Measurements from ENCODE around the gene HABP2. TPM values are rescaled to one million over a fixed set of nuclear protein-coding genes. Genes with fewer than 3 reads are reported as not detected.

Gene HABP2
- total RNA-seq, 2 donors from 2014 or later = not detected

GRCh38 chr10:113583571-113583970 is 30.7 kb downstream of the HABP2 start:
- intact Hi-C loops (cut with DNase I) = no loop called here
- DNase-seq = no peak
- ATAC-seq = no peak

- ATAC-seq = peak in 1 of 2 donors; percentile 26
- intact Hi-C loops (cut with DNase I) = no loop called here
- DNase-seq = no peak
Observed at GRCh38 chr10:113585949-113586348, 33.1 kb downstream of the HABP2 start.

GRCh38 chr10:113589201-113589770 is 36.4 kb downstream of the HABP2 start:
- ATAC-seq (no peak), DNase-seq (no peak)
- intact Hi-C loops (cut with DNase I) = no loop called here

- DNase-seq (no peak), ATAC-seq (peak in 1 of 2 donors; percentile 9)
- intact Hi-C loops (cut with DNase I) = no loop called here
Observed at GRCh38 chr10:113590581-113590980, 37.7 kb downstream of the HABP2 start.

GRCh38 chr10:113592380-113592779 is 39.5 kb downstream of the HABP2 start:
- DNase-seq = no peak
- ATAC-seq = no peak
- intact Hi-C loops (cut with DNase I) = no loop called here

GRCh38 chr10:113594652-113595051 is 41.8 kb downstream of the HABP2 start:
- DNase-seq = no peak
- intact Hi-C loops (cut with DNase I) = no loop called here
- no peak for ATAC-seq

GRCh38 chr10:113600569-113600968 is 47.7 kb downstream of the HABP2 start:
- intact Hi-C loops (cut with DNase I) = no loop called here
- no peak for ATAC-seq
- DNase-seq = no peak

GRCh38 chr10:113603057-113603777 is 50.4 kb downstream of the HABP2 start:
- no peak for DNase-seq
- ATAC-seq = no peak

GRCh38 chr10:113604572-113604971 is 51.7 kb downstream of the HABP2 start:
- intact Hi-C loops (cut with DNase I) = no loop called here
- DNase-seq (no peak), ATAC-seq (peak in 1 of 2 donors; percentile 25)

More at GRCh38 chr10:113603057-113603777, 50.4 kb downstream of the HABP2 start:
- intact Hi-C loops (cut with DNase I) = no loop called here

- ATAC-seq (peak in 1 of 2 donors; percentile 75), DNase-seq (no peak)
- intact Hi-C loops (cut with DNase I) = no loop called here
Observed at GRCh38 chr10:113605268-113605978, 52.6 kb downstream of the HABP2 start.

- intact Hi-C loops (cut with DNase I) = no loop called here
- DNase-seq = no peak
- no peak for ATAC-seq
Observed at GRCh38 chr10:113609704-113610108, 56.9 kb downstream of the HABP2 start.

- peak in 1 of 2 donors; percentile 56 for ATAC-seq
- DNase-seq = no peak
Observed at GRCh38 chr10:113610631-113611601, 58.1 kb downstream of the HABP2 start.

GRCh38 chr10:113612154-113612553 is 59.3 kb downstream of the HABP2 start:
- ATAC-seq = peak; percentile 52 to 69
- intact Hi-C loops (cut with DNase I) = no loop called here
- no peak for DNase-seq

More at GRCh38 chr10:113610631-113611601, 58.1 kb downstream of the HABP2 start:
- intact Hi-C loops (cut with DNase I) = no loop called here

GRCh38 chr10:113613427-113613826 is 60.6 kb downstream of the HABP2 start:
- no peak for DNase-seq

GRCh38 chr10:113613977-113614690 is 61.3 kb downstream of the HABP2 start:
- DNase-seq (no peak), ATAC-seq (no peak)
- intact Hi-C loops (cut with DNase I) = no loop called here

More at GRCh38 chr10:113613427-113613826, 60.6 kb downstream of the HABP2 start:
- ATAC-seq = no peak
- intact Hi-C loops (cut with DNase I) = no loop called here

- ATAC-seq (no peak), DNase-seq (no peak)
- intact Hi-C loops (cut with DNase I) = no loop called here
Observed at GRCh38 chr10:113616244-113617074, 63.6 kb downstream of the HABP2 start.

GRCh38 chr10:113617086-113617485 is 64.2 kb downstream of the HABP2 start:
- intact Hi-C loops (cut with DNase I) = no loop called here
- DNase-seq (no peak), ATAC-seq (no peak)

- intact Hi-C loops (cut with DNase I) = no loop called here
- DNase-seq = no peak
- no peak for ATAC-seq
Observed at GRCh38 chr10:113618338-113618737, 65.5 kb downstream of the HABP2 start.
